Thyroid gland (tissue), 4 donors: ENCODE results near the gene LMBR1L.

Experiments
- CTCF ChIP-seq, 6 experiments: fragments of 200-600 bp in 3 of 6; fragments of 450-650 bp in 3 of 6; sonication (generic) in 3 of 6; IDR thresholded peaks; one replicate each; pipeline ENCODE4 v1.5.1; 2016 to 2019; ENCODE audit warnings: antibody characterized with exemption in 6 of 6, mild to moderate bottlenecking in 2 of 6, inconsistent platforms in 1 of 6, moderate library complexity in 1 of 6
- POLR2A ChIP-seq, 2 donors: fragments of 450-650 bp; IDR thresholded peaks; one replicate each; pipeline ENCODE4 v1.6.1; 2017; ENCODE audit warnings: antibody characterized with exemption in 2 of 2, mild to moderate bottlenecking in 2 of 2, moderate library complexity in 1 of 2

GRCh38 chr12:49079793-49080192 is 30.9 kb downstream of the LMBR1L start:
- TF ChIP-seq CTCF (IDR thresholded peaks at IDR 0.05) (no peak), POLR2A (IDR thresholded peaks at IDR 0.05) (no peak)
